Tibial artery (tissue), 4 donors: Measurements from ENCODE around the gene TTLL11.
"Not testable (repeated sequence)": the region's sequence is repeated elsewhere in the genome, so short reads cannot be mapped to it uniquely, and the experiment has no call there.

Source experiments
- DNase-seq, 2 donors: peaks; one replicate each; pipeline ENCODE4 v3.0.0-alpha.2; 2019
- H3K27ac ChIP-seq, 2 donors: fragments of 200-600 bp; sonication (generic) in 1 of 2; 1 replicate in 1 of 2; 2 replicates in 1 of 2; pipeline ENCODE4 v1.5.1; 2018 to 2019; ENCODE audit warnings: mild to moderate bottlenecking in 1 of 2
- H3K27me3 ChIP-seq, 2 donors: fragments of 200-600 bp; sonication (generic) in 1 of 2; one replicate each; pipeline versions ENCODE4 v1.5.1 to v1.6.0; 2016 to 2019
- H3K36me3 ChIP-seq, 3 donors: fragments of 200-600 bp; sonication (generic) in 2 of 3; one replicate each; pipeline ENCODE4 v1.5.1; 2016 to 2019; ENCODE audit warnings: mild to moderate bottlenecking in 2 of 3
- H3K4me1 ChIP-seq, 4 donors: fragments of 200-600 bp; sonication (generic) in 2 of 4; 1 replicate in 3 of 4; 2 replicates in 1 of 4; pipeline ENCODE4 v1.5.1; 2016 to 2019
- H3K4me3 ChIP-seq, 2 donors: fragments of 200-600 bp; sonication (generic) in 1 of 2; 1 replicate in 1 of 2; 2 replicates in 1 of 2; pipeline ENCODE4 v1.5.1; 2018 to 2019; ENCODE audit warnings: mild to moderate bottlenecking in 2 of 2
- H3K9me3 ChIP-seq, 3 donors: fragments of 200-600 bp; sonication (generic) in 1 of 3; one replicate each; pipeline ENCODE4 v1.5.1; 2016 to 2019
- intact Hi-C: fragments of 100-400 bp; cut with DNase I; formaldehyde crosslinking; loops from one replicate; pipeline ENCODE4 v1.15.0; 2023; ENCODE audit warnings: low total_unique reads
- TF ChIP-seq, protein P1 (sequence below), 2 experiments: fragments of 200-600 bp in 1 of 2; fragments of 450-650 bp in 1 of 2; IDR thresholded peaks; one replicate each; pipeline ENCODE4 v1.5.1; 2017 to 2019; ENCODE audit warnings: antibody characterized with exemption in 2 of 2, mild to moderate bottlenecking in 1 of 2, moderate library complexity in 1 of 2

Gene TTLL11

DNA sequence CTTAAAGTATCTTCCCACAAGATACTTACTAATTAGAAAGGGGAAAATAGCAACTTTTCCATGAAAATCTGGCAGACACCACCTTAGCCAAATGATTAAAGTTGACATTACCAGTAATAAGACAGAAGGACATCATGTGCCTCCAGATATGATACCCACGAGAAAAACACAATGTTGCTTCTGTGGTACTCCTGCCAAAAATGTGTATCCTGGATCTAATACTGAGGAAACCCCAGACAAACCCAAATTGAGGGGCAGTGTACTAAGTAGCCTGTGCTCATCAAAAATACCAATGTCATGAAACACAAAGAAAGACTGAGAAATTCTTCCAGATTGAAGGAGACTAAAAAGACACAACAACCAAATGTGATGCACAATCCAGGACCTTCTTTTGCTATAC is 85.3 kb downstream of the TTLL11 start:
- Histone ChIP-seq H3K27me3 (no peaks in the 10 kb centered on the region), H3K9me3 (no peaks in the 10 kb centered on the region), H3K4me1 (peaks cover 0 to 5% (median 0%) of the 10 kb centered on the region in 4 donors), H3K4me3 (no peak overlapping the region), H3K27ac (no peak overlapping the region), H3K36me3 (no peaks in the 10 kb centered on the region)
- TF ChIP-seq, protein P1, sequence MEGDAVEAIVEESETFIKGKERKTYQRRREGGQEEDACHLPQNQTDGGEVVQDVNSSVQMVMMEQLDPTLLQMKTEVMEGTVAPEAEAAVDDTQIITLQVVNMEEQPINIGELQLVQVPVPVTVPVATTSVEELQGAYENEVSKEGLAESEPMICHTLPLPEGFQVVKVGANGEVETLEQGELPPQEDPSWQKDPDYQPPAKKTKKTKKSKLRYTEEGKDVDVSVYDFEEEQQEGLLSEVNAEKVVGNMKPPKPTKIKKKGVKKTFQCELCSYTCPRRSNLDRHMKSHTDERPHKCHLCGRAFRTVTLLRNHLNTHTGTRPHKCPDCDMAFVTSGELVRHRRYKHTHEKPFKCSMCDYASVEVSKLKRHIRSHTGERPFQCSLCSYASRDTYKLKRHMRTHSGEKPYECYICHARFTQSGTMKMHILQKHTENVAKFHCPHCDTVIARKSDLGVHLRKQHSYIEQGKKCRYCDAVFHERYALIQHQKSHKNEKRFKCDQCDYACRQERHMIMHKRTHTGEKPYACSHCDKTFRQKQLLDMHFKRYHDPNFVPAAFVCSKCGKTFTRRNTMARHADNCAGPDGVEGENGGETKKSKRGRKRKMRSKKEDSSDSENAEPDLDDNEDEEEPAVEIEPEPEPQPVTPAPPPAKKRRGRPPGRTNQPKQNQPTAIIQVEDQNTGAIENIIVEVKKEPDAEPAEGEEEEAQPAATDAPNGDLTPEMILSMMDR (IDR thresholded peaks at IDR 0.05) = no peak
- no peak for DNase-seq
- intact Hi-C loops = no loop called here

DNA sequence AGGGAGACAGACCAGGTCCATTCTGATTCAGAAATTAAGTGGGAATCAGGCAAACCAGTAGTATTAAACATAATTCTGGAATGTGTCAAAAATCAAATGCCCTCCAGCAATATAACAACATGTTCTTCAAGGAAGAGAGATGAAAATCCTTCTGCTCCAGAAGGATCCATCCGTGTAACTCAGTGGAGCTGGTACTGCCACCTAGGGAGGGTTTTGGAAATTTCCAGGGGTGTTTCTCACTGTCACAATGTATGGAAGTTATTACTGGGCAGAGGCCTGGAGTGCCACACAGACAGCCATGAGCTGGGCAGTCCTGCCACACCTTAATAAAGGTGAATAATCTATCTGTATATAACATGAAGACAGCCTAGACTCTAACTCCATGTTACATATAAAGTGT is 87.5 kb downstream of the TTLL11 start:
- TF ChIP-seq, protein P1 (IDR thresholded peaks at IDR 0.05) = no peak

DNA sequence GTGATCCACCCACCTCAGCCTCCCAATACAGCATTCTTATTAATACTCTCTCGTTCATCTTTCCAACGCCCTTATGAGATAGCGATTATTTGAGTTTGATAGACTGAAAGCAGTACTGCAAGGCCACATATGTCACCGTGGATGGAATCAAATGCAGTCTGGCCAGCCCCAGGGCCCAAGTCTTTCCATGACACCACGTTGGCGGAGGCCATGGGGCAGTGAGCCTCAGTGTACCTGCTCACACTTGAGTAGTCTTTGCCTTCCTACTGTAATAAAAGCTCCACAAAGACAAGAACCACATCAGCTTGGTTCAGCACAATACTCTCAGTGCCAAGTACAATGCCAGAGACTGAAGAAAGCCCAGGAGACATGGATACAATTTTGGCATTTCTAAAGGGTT is 88.5 kb downstream of the TTLL11 start:
- intact Hi-C loops = no loop called here
- H3K27me3 ChIP-seq = no peaks in the 10 kb centered on the region
- H3K9me3 ChIP-seq = no peaks in the 10 kb centered on the region
- H3K4me1 ChIP-seq = peaks cover 0 to 18% (median 11%) of the 10 kb centered on the region in 4 donors
- H3K4me3 ChIP-seq = no peak overlapping the region
- H3K36me3 ChIP-seq = no peaks in the 10 kb centered on the region
- TF ChIP-seq, protein P1 (IDR thresholded peaks at IDR 0.05) = no peak
- no peak for DNase-seq
- no peak overlapping the region for H3K27ac ChIP-seq

More for the DNA sequence above, 87.5 kb downstream of the TTLL11 start:
- H3K9me3 ChIP-seq = no peaks in the 10 kb centered on the region
- DNase-seq = no peak
- H3K27me3 ChIP-seq = no peaks in the 10 kb centered on the region
- no peaks in the 10 kb centered on the region for H3K36me3 ChIP-seq
- H3K4me1 ChIP-seq = peaks cover 0 to 18% (median 11%) of the 10 kb centered on the region in 4 donors
- H3K27ac ChIP-seq = no peak overlapping the region
- intact Hi-C loops = no loop called here
- H3K4me3 ChIP-seq = no peak overlapping the region

DNA sequence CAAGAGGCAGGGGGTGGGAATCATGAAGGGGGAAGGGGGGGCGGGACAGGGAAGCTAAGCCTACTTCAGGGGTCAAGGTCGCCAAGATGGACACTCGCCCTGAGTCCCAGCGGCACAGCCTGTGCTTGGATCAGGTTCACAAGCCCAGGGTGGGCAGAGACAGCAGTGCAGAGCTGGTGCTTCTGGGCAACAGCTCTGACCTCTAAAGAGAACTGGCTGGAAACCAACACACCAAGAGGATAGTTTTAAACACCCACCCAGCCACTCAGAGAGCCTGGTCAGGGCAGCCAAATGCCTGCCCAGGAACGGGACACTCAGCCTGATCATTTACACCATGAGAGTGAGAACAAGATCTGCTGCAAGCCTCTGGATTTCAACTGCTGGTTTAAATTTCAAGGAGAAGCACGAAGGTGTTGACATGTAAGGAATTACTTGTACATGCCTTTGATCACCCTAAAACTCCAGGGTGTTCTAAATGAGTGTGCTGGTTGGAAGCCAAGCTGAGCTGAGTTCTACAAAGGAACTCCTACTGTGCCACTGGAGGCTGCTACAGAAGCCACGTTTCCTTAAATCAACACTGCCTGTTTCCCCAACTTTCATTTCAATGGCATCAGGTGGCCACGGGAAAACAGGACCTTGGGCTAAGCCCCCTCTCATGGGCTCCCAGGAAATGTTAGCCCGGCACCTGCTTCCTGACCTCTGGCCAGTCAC is 91.5 kb downstream of the TTLL11 start:
- Histone ChIP-seq H3K27me3 (no peaks in the 10 kb centered on the region), H3K36me3 (no peaks in the 10 kb centered on the region), H3K4me3 (no peak overlapping the region), H3K4me1 (peaks cover 0 to 25% (median 9%) of the 10 kb centered on the region in 4 donors), H3K9me3 (no peaks in the 10 kb centered on the region), H3K27ac (no peak overlapping the region)
- intact Hi-C loops = no loop called here
- DNase-seq = no peak
- TF ChIP-seq, protein P1 (IDR thresholded peaks at IDR 0.05) = no peak

DNA sequence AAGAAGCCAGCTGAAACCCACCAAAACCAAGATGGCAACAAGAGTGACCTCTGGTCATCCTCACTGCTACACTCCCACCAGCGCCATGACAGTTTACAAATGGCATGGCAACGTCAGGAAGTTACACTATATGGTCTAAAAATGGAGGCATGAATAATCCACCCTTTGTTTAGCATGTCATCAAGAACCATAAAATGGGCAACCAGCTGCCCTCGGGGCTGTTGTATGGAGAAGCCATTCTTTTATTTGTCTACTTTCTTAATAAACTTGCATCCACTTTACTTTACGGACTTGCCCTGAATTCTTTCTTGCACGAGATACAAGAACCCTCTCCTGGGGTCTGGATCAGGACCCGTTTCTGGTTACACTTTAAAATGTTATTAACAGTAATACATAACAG is 92.6 kb downstream of the TTLL11 start:
- H3K4me1 ChIP-seq = peaks cover 0 to 25% (median 9%) of the 10 kb centered on the region in 4 donors
- intact Hi-C loops, H3K36me3 ChIP-seq, H3K27ac ChIP-seq, DNase-seq, H3K27me3 ChIP-seq, H3K4me3 ChIP-seq, H3K9me3 ChIP-seq: not testable (repeated sequence)

DNA sequence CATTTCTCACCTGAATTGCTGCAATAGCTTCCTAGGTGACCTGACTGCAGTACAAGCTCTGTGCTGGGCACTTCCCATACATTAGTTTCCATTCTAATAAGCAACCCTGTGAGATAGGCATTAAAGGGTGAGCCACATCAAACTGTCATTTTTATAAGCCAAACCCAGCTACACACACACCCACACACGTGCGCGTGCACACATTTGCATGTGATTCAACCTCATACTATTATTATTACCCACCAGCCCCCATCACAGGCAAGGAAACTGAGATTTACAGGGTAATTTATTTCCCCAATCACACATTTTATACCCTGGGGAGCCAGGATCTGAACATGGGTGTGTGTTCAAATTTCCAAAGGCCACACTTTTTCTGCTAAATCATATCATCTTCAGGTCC is 93.6 kb downstream of the TTLL11 start:
- no peak overlapping the region for H3K4me3 ChIP-seq
- H3K27ac ChIP-seq = no peak overlapping the region
- H3K36me3 ChIP-seq = no peaks in the 10 kb centered on the region
- peaks cover 0 to 25% (median 9%) of the 10 kb centered on the region in 4 donors for H3K4me1 ChIP-seq
- TF ChIP-seq, protein P1 (IDR thresholded peaks at IDR 0.05) = no peak
- DNase-seq = no peak
- intact Hi-C loops = no loop called here
- no peaks in the 10 kb centered on the region for H3K27me3 ChIP-seq
- H3K9me3 ChIP-seq = no peaks in the 10 kb centered on the region
